Measurements from ENCODE around the gene ZSWIM8. TPM values are rescaled to one million over a fixed set of nuclear protein-coding genes. Genes with fewer than 3 reads are reported as not detected.
A peak's percentile ranks its signal among the peaks of the same experiment; 100 is the strongest.

Gene ZSWIM8
- total RNA-seq, 1 donor from 2014 or later: 46.2 TPM

- H3K36me3 ChIP-seq: peaks cover 55% of the 10 kb centered on the region
- intact Hi-C loops (cut with micrococcal nuclease): no loop called here
- peaks cover 34% of the 10 kb centered on the region for H3K4me1 ChIP-seq
- no peaks in the 10 kb centered on the region for H3K9me3 ChIP-seq (replicated peaks)
- H3K27ac ChIP-seq (replicated peaks): peak overlapping the region; percentile 72
- H3K4me3 ChIP-seq: no peak overlapping the region
- H3K27me3 ChIP-seq (ENCODE audit: low read depth): peaks cover 7% of the 10 kb centered on the region
- TF ChIP-seq CTCF (IDR thresholded peaks at IDR 0.05; ENCODE audit: borderline replicate concordance): no peak
- no peak for DNase-seq
Measured at GRCh38 chr10:73850211-73850610, 64.8 kb downstream of the ZSWIM8 start.

- H3K4me3 ChIP-seq: no peak overlapping the region
- DNase-seq: peak; percentile 23
Measured at GRCh38 chr10:73850863-73851461, 65.6 kb downstream of the ZSWIM8 start.

More at GRCh38 chr10:73850863-73851461, 65.6 kb downstream of the ZSWIM8 start:
- no peaks in the 10 kb centered on the region for H3K9me3 ChIP-seq (replicated peaks)
- peaks cover 54% of the 10 kb centered on the region for H3K36me3 ChIP-seq
- no peak for TF ChIP-seq CTCF (IDR thresholded peaks at IDR 0.05; ENCODE audit: borderline replicate concordance)
- H3K4me1 ChIP-seq: peaks cover 34% of the 10 kb centered on the region
- intact Hi-C loops (cut with micrococcal nuclease): no loop called here
- peaks cover 7% of the 10 kb centered on the region for H3K27me3 ChIP-seq (ENCODE audit: low read depth)
- peak overlapping the region; percentile 72 for H3K27ac ChIP-seq (replicated peaks)

Other genes with a start within 250 kb of the ZSWIM8 start
- 19.6 TPM for gene USP54, start 194.3 kb upstream of the ZSWIM8 start, total RNA-seq
- gene MYOZ1, start 144.1 kb upstream of the ZSWIM8 start, total RNA-seq: 4.8 TPM
- gene SYNPO2L, start 129.6 kb upstream of the ZSWIM8 start, total RNA-seq: 290 TPM
- gene AGAP5, start 87.5 kb upstream of the ZSWIM8 start, total RNA-seq: 3.3 TPM
- 42.2 TPM for gene SEC24C, start 41.2 kb upstream of the ZSWIM8 start, total RNA-seq
- gene CHCHD1, start 3.6 kb upstream of the ZSWIM8 start, total RNA-seq: 27.4 TPM
- 11.2 TPM for gene NDST2, start 26.0 kb downstream of the ZSWIM8 start, total RNA-seq
- gene CAMK2G, start 88.9 kb downstream of the ZSWIM8 start, total RNA-seq: 12.5 TPM
- 4.9 TPM for gene PLAU, start 125.5 kb downstream of the ZSWIM8 start, total RNA-seq
- gene VCL, start 212.5 kb downstream of the ZSWIM8 start, total RNA-seq: 227 TPM